Keratinocyte (primary cell): Measurements from ENCODE around the gene FASN. TPM values are rescaled to one million over a fixed set of nuclear protein-coding genes. Genes with fewer than 3 reads are reported as not detected.

ENCODE experiments used
- DNase-seq: peaks from one replicate; pipeline ENCODE4 v3.0.0-alpha.2; 2011; ENCODE audit warnings: low read depth, missing footprints, low spot score
- FAIRE-seq: peaks from 2 replicates; lab custom pipeline; 2011; peaks lifted over from hg19 to GRCh38; lab: Jason Lieb, UNC
- H2AFZ ChIP-seq: 2 replicates; pipeline ENCODE4 v1.6.0; 2012; ENCODE audit warnings: low read length, control low read depth, inconsistent platforms; ENCODE audit not compliant: control insufficient read depth
- H3K27ac ChIP-seq: 2 replicates; pipeline ENCODE4 v1.5.1; 2011; ENCODE audit warnings: low read length; ENCODE audit not compliant: control insufficient read depth, insufficient read depth
- H3K27me3 ChIP-seq: 3 replicates; pipeline ENCODE4 v1.6.0; 2011; ENCODE audit warnings: low read length; ENCODE audit not compliant: control insufficient read depth, insufficient read depth; ENCODE audit errors: extremely low read depth
- H3K36me3 ChIP-seq, 2 experiments: 2 replicates in 1 of 2; 3 replicates in 1 of 2; pipeline ENCODE4 v1.5.1; 2011; ENCODE audit warnings: low read length in 2 of 2, mild to moderate bottlenecking in 1 of 2; ENCODE audit not compliant: control insufficient read depth in 2 of 2, insufficient read depth in 2 of 2; ENCODE audit errors: extremely low read depth in 1 of 2
- H3K4me1 ChIP-seq: 3 replicates; pipeline ENCODE4 v1.5.1; 2011; ENCODE audit warnings: low read length; ENCODE audit not compliant: control insufficient read depth, insufficient read depth; ENCODE audit errors: extremely low read depth
- H3K4me2 ChIP-seq: 3 replicates; pipeline ENCODE4 v1.6.0; 2011; ENCODE audit warnings: low read depth, low read length; ENCODE audit not compliant: control insufficient read depth, insufficient read depth; ENCODE audit errors: extremely low read depth
- H3K4me3 ChIP-seq, 3 experiments: fragments of 200-600 bp in 1 of 3; sonication (generic) in 1 of 3; 2 replicates in 2 of 3; 3 replicates in 1 of 3; pipeline ENCODE4 v1.5.1; 2011 to 2016; ENCODE audit warnings: low read length in 3 of 3, mild to moderate bottlenecking in 3 of 3, control low read depth in 2 of 3, inconsistent platforms in 1 of 3, low read depth in 1 of 3, mixed read lengths in 1 of 3, mixed run types in 1 of 3, moderate library complexity in 1 of 3; ENCODE audit not compliant: control insufficient read depth in 2 of 3, insufficient read depth in 2 of 3; ENCODE audit errors: extremely low read depth in 1 of 3
- H3K79me2 ChIP-seq: 2 replicates; pipeline ENCODE4 v1.6.0; 2012; ENCODE audit warnings: low read length; ENCODE audit not compliant: control insufficient read depth, insufficient read depth
- H3K9ac ChIP-seq: 3 replicates; pipeline ENCODE4 v1.6.0; 2011; ENCODE audit warnings: low read length; ENCODE audit not compliant: control insufficient read depth, insufficient read depth; ENCODE audit errors: extremely low read depth
- H3K9me1 ChIP-seq: 3 replicates; pipeline ENCODE4 v1.6.0; 2011; ENCODE audit warnings: low read length; ENCODE audit not compliant: control insufficient read depth, insufficient read depth; ENCODE audit errors: extremely low read depth
- H3K9me3 ChIP-seq: 2 replicates; pipeline ENCODE4 v1.5.1; 2012; ENCODE audit warnings: low read depth, low read length; ENCODE audit not compliant: control insufficient read depth
- H4K20me1 ChIP-seq: 3 replicates; pipeline ENCODE4 v1.6.0; 2011; ENCODE audit warnings: low read length; ENCODE audit not compliant: control insufficient read depth, insufficient read depth; ENCODE audit errors: extremely low read depth
- CTCF ChIP-seq, 3 experiments: IDR thresholded peaks in 1 of 3; conservative IDR thresholded peaks in 1 of 3; optimal IDR thresholded peaks in 1 of 3; 2 replicates in 2 of 3; 3 replicates in 1 of 3; pipeline versions ENCODE3 to v1.5.1; 2011; ENCODE audit warnings: low read length in 3 of 3, mild to moderate bottlenecking in 3 of 3, moderate library complexity in 2 of 3, control low read depth in 1 of 3, inconsistent platforms in 1 of 3; ENCODE audit not compliant: insufficient read depth in 2 of 3; ENCODE audit errors: extremely low read depth in 1 of 3
- EZH2 ChIP-seq: IDR thresholded peaks from one replicate; pipeline ENCODE4 v1.6.1; 2012; ENCODE audit warnings: inconsistent platforms, mild to moderate bottlenecking, low read length, moderate library complexity
- dilution Hi-C: fragments of 300-500 bp; cut with MboI; formaldehyde crosslinking; loops from one replicate; pipeline ENCODE4 v1.7.0; 2020; ENCODE audit warnings: low sequenced_read_pairs; ENCODE audit not compliant: extremely low pct_ligation_motif_present
- polyA plus RNA-seq, 5 experiments: library from polyadenylated mRNA; depleted of rRNA in 3 of 5; stranded (reverse) in 3 of 5; stranded (forward) in 1 of 5; unstranded in 1 of 5; fragments of >200 nt; gene quantifications; 1 replicate in 1 of 5; 2 replicates in 3 of 5; 3 replicates in 1 of 5; pipeline versions ENCODE4 v1.2.1 to v1.2.3, GENCODE V29; 2011 to 2012; ENCODE audit warnings: missing spikeins in 2 of 5, low read depth in 1 of 5, low replicate concordance in 1 of 5

Gene FASN
- polyA plus RNA-seq, 1 donor (not counting 4 experiments of a cell fraction or from before 2014, with no cell fraction given): 44.7 TPM

GRCh38 chr17:82105417-82105881 is 7.4 kb upstream of the FASN start:
- FAIRE-seq (no peak), DNase-seq (no peak)
- peak overlapping the region; percentile 56 for H3K4me2 ChIP-seq
- H3K4me1 ChIP-seq: peaks cover 30% of the 10 kb centered on the region
- TF ChIP-seq EZH2 (no peak), CTCF (optimal IDR thresholded peaks at IDR 0.05 in 1 of 3, IDR thresholded peaks at IDR 0.05 in 1 of 3, conservative IDR thresholded peaks at IDR 0.05 in 1 of 3; ENCODE audit: extremely low read depth in 1 of 3, insufficient read depth in 2 of 3, low read length in 3 of 3) (no peak)
- peaks cover 2 to 6% of the 10 kb centered on the region in 2 experiments for H3K36me3 ChIP-seq
- H3K9me1 ChIP-seq: peaks cover 2% of the 10 kb centered on the region
- H3K4me3 ChIP-seq: no peak overlapping the region
- no peaks in the 10 kb centered on the region for H3K9me3 ChIP-seq
- H4K20me1 ChIP-seq: no peaks in the 10 kb centered on the region
- H3K9ac ChIP-seq: peak overlapping the region; percentile 15
- no peaks in the 10 kb centered on the region for H3K27me3 ChIP-seq
- dilution Hi-C loops: no loop called here
- H3K27ac ChIP-seq: no peak overlapping the region
- H3K79me2 ChIP-seq: no peaks in the 10 kb centered on the region
- H2AFZ ChIP-seq: no peak overlapping the region

GRCh38 chr17:82104797-82105416 is 6.9 kb upstream of the FASN start:
- Histone ChIP-seq H2AFZ (no peak overlapping the region), H4K20me1 (no peaks in the 10 kb centered on the region), H3K79me2 (no peaks in the 10 kb centered on the region), H3K9me3 (no peaks in the 10 kb centered on the region), H3K4me1 (peaks cover 31% of the 10 kb centered on the region), H3K9ac (no peak overlapping the region), H3K27me3 (no peaks in the 10 kb centered on the region), H3K36me3 (peaks cover 2 to 6% of the 10 kb centered on the region in 2 experiments), H3K4me3 (no peak overlapping the region), H3K9me1 (peaks cover 2% of the 10 kb centered on the region), H3K4me2 (no peak overlapping the region), H3K27ac (no peak overlapping the region)
- TF ChIP-seq EZH2 (no peak), CTCF (optimal IDR thresholded peaks at IDR 0.05 in 1 of 3, IDR thresholded peaks at IDR 0.05 in 1 of 3, conservative IDR thresholded peaks at IDR 0.05 in 1 of 3; ENCODE audit: extremely low read depth in 1 of 3, insufficient read depth in 2 of 3, low read length in 3 of 3) (no peak)
- FAIRE-seq: no peak
- no peak for DNase-seq
- dilution Hi-C loops: no loop called here
